NB4 (cell line): ENCODE measurements around the gene DNAH14.

Source experiments
- DNase-seq: peaks from one replicate; pipeline ENCODE4 v3.0.0; 2010; ENCODE audit warnings: low read depth
- H3K4me3 ChIP-seq: one replicate; pipeline ENCODE4 v1.5.1; 2011; ENCODE audit warnings: mild to moderate bottlenecking, low read depth, low read length, moderate library complexity
- CTCF ChIP-seq: IDR thresholded peaks from one replicate; pipeline ENCODE4 v1.5.1; 2012; ENCODE audit warnings: low read depth, low read length
- MAX ChIP-seq: IDR thresholded peaks from 2 replicates; pipeline ENCODE4 v1.6.1; 2011; ENCODE audit warnings: low read depth, low read length
- MYC ChIP-seq: IDR thresholded peaks from 2 replicates; pipeline ENCODE4 v1.6.1; 2011; ENCODE audit warnings: low read depth, low read length
- POLR2A ChIP-seq: IDR thresholded peaks from 2 replicates; pipeline ENCODE4 v1.6.1; 2011; ENCODE audit warnings: mild to moderate bottlenecking; ENCODE audit not compliant: insufficient read length; ENCODE audit errors: extremely low read depth

The DNAH14 gene

GRCh38 chr1:225070972-225071371, 141.5 kb downstream of the DNAH14 start:
- no peak for DNase-seq

GRCh38 chr1:225097175-225097574, 167.7 kb downstream of the DNAH14 start:
- no peak overlapping the region for H3K4me3 ChIP-seq
- no peak for DNase-seq
- TF ChIP-seq MAX (no peak), MYC (no peak), CTCF (no peak), POLR2A (no peak)

More at GRCh38 chr1:225070972-225071371, 141.5 kb downstream of the DNAH14 start:
- TF ChIP-seq MAX (no peak), CTCF (no peak), POLR2A (no peak), MYC (no peak)
- H3K4me3 ChIP-seq, result no peak overlapping the region

- TF ChIP-seq POLR2A (no peak), MAX (no peak), CTCF (no peak)
Observed at GRCh38 chr1:225111000-225111399, 181.5 kb downstream of the DNAH14 start.

GRCh38 chr1:225113265-225113664, 183.8 kb downstream of the DNAH14 start:
- H3K4me3 ChIP-seq, result no peak overlapping the region
- no peak for DNase-seq
- TF ChIP-seq MYC (no peak), CTCF (no peak), MAX (no peak), POLR2A (no peak)

More at GRCh38 chr1:225111000-225111399, 181.5 kb downstream of the DNAH14 start:
- H3K4me3 ChIP-seq, result no peak overlapping the region
- no peak for DNase-seq

GRCh38 chr1:225114354-225114990, 185.0 kb downstream of the DNAH14 start:
- no peak overlapping the region for H3K4me3 ChIP-seq
- TF ChIP-seq CTCF, result no peak
- no peak for TF ChIP-seq MAX
- no peak for TF ChIP-seq MYC
- TF ChIP-seq POLR2A, result no peak
- no peak for DNase-seq

- no peak for TF ChIP-seq MYC
- TF ChIP-seq POLR2A, result no peak
- no peak for TF ChIP-seq MAX
- TF ChIP-seq CTCF, result no peak
- H3K4me3 ChIP-seq, result no peak overlapping the region
- no peak for DNase-seq
Observed at GRCh38 chr1:225119307-225119706, 189.8 kb downstream of the DNAH14 start.
